Neuron (in vitro differentiated cells): ENCODE measurements around the gene RGL3.
A peak's percentile ranks its signal among the peaks of the same experiment; 100 is the strongest.

Experiments used
- H2AFZ ChIP-seq: one replicate; pipeline ENCODE4 v1.6.1; 2013; ENCODE audit warnings: low read depth, mild to moderate bottlenecking, inconsistent platforms, low read length, moderate library complexity
- H3K27me3 ChIP-seq: one replicate; pipeline ENCODE4 v1.6.1; 2013; ENCODE audit warnings: low read length; ENCODE audit not compliant: insufficient read depth
- H3K36me3 ChIP-seq: one replicate; pipeline ENCODE4 v1.6.1; 2013; ENCODE audit warnings: low read length; ENCODE audit not compliant: insufficient read depth
- H3K4me1 ChIP-seq: one replicate; pipeline ENCODE4 v1.6.1; 2013; ENCODE audit warnings: low read length; ENCODE audit not compliant: insufficient read depth
- H3K4me3 ChIP-seq: 2 replicates; pipeline ENCODE4 v1.5.1; 2013; ENCODE audit warnings: mild to moderate bottlenecking, low read length, moderate library complexity
- H3K9me3 ChIP-seq: one replicate; pipeline ENCODE4 v1.6.1; 2013; ENCODE audit warnings: low read length

RGL3 gene

DNA sequence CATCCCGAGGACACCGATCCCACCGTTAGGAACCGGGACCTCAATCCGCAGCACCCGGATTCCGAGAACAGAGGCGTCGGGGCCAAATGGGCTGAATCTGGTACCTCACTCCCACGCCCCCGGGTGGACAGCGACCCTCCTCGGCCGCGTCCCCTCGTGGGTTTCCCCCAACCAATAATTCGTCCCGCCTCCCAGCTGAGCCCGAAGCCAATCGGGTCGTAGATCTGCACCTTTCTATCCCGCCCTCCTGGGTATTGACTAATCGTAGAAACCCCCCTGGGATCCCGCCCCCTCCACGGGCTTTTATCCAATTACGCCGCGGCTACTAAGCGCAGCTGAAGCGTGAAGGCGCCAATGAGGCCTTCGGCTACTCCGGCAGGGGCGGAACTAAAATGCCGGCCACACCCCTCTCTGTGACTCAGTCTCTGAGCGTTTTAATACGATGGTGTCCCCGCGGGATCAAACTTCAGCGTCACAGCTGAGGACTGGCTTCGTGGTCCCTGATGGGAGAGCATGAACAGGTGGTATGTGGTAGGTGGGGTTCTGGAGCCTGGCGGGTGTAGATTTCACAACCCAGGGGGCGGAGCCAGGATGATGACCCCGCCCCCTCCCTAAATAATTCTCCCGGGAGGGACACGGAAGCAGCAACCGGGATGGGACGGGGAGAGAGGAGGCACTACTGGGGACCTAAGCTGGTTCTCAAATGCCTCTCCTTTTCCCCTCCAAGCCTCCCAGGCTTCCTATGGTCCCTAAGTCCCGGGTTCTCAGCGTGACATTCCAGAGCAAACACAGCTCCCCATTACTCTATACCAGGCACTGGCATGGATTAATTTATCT lies 72.8 kb downstream of the RGL3 start, which contains the start of the genes CCDC159 and TMEM205:
Gene CCDC159, plus strand, starts transcription at position 416 of the 837 bp plus-strand sequence. Its CDS starts 88 bp downstream, at position 504.
Gene TMEM205, minus strand, starts transcription at position 165 of the 837 bp plus-strand sequence. CDS start 649 bp downstream, outside the sequence.
- H3K4me3 ChIP-seq = peak within 1 kb of the TSS; percentile 68
- peaks cover 4% of the 10 kb centered on the region for H3K36me3 ChIP-seq
- no peaks in the 10 kb centered on the region for H3K27me3 ChIP-seq
- peaks cover 7% of the 10 kb centered on the region for H3K9me3 ChIP-seq
- peak within 1 kb of the TSS; percentile 27 for H2AFZ ChIP-seq
- H3K4me1 ChIP-seq = peaks cover 8% of the 10 kb centered on the region

DNA sequence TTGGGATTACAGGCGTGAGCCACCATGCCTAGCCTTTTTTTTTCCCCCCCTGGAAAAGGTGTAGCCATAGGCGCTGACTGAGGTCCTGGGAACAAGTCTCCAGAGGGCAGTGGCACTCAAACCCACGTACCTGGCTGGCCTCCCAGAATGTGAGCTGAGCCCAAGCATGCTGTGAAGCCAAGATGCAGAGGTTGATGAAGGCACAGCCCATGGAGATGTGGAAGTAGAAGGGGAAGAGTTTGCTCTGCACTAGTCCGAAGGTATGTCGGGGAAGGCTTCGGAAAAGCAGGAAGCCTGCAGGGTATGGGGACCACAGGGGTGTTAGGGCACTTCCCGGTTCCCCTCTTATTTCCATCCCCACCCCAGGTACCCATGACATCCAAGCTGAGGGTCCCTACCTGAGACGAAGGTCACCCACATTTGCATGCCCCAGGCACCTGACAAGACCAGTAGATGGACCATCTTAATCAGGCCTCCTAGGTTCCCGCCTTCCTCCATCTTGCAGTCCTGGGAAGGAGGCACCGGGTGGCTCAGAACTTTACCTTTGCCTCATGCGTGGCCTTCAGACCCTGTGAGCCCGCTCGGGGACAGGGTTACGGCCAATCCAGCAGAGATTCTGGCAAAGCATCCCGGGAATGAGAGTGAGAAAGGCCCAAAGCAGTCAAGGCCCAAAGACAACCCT lies 73.9 kb downstream of the RGL3 start:
- H3K4me1 ChIP-seq = peaks cover 8% of the 10 kb centered on the region
- H3K4me3 ChIP-seq = peak overlapping the region; percentile 68
- H3K27me3 ChIP-seq = no peaks in the 10 kb centered on the region
- peaks cover 4% of the 10 kb centered on the region for H3K36me3 ChIP-seq
- H2AFZ ChIP-seq = peak overlapping the region; percentile 27
- peaks cover 7% of the 10 kb centered on the region for H3K9me3 ChIP-seq
